GM19023 (cell line): ENCODE results near the gene ARPP21.
A peak's percentile ranks its signal among the peaks of the same experiment; 100 is the strongest.

Experiments used
- ATAC-seq: cut with Tn5 transposase; IDR thresholded peaks from one replicate; pipeline ENCODE4 v1.9.1; 2021; ENCODE audit warnings: mild to moderate bottlenecking, moderate library complexity; ENCODE audit not compliant: unreplicated experiment

Gene ARPP21

DNA sequence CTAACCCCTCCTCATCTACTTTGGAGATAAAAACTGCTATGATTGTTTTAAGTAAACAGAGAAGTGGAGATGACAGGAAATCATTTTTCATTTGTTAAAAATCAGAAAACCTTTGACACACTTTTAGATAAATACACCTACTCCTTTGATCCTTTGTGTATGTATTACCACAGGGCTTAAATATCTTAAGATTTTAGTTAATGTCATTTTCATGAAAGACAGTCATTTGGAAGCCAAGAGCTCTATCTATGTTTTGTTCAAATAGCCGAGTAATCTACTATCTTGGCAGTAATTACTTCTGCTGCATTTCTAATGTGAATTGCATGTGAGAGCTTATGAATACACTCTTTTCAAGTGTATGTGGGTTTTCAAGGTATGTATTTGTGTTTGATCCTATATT, 2.0 kb downstream of the ARPP21 start:
- no peak for ATAC-seq

- ATAC-seq, result no peak
These were observed 2.7 kb downstream of the ARPP21 start for GRCh38 chr3:35641920-35642527.

DNA sequence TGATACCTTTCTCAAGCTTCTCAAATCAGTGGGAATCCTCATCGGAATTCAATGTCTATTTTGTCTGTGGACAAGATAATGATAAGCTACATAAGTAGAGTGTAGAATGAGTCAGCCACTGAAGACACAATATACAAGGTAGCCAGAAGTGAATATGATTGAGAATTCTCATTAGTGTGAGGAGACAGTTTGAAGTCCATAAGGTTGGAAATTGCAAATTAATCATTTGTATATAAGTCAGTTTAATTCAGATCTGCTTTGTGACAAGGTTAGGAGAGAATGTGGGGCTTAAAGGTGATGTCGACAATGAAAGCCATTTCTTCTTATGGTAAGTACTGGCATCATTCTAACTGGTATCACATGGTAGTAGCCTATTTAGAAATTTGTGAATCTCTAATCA, 4.2 kb downstream of the ARPP21 start:
- ATAC-seq, result no peak

- no peak for ATAC-seq
These were observed 5.1 kb downstream of the ARPP21 start for GRCh38 chr3:35644451-35644850.

- ATAC-seq, result no peak
These were observed 5.9 kb downstream of the ARPP21 start for GRCh38 chr3:35645189-35645588.

GRCh38 chr3:35646081-35646480, 6.8 kb downstream of the ARPP21 start:
- no peak for ATAC-seq

- no peak for ATAC-seq
These were observed 8.1 kb downstream of the ARPP21 start for GRCh38 chr3:35647461-35647860.

DNA sequence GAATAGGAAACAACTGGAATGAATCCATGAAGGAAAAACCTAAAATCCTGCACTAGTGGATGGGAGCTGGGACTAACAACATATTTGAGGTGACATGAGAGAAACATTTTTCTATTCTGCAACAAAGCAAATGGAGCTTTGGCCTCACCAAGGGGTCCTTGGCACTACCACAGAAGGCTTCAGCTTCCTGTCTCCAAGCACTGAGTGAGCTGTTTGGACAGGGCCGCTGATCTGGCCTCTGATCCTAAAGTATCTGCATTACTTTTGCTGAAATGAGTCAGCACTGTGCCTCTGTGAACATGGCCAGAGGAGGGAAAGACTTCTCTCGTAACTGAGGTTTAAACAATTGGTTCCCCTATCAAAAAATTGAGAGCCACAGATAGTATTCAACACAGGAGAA, 9.0 kb downstream of the ARPP21 start:
- no peak for ATAC-seq

GRCh38 chr3:35649405-35649804, 10.1 kb downstream of the ARPP21 start:
- no peak for ATAC-seq

DNA sequence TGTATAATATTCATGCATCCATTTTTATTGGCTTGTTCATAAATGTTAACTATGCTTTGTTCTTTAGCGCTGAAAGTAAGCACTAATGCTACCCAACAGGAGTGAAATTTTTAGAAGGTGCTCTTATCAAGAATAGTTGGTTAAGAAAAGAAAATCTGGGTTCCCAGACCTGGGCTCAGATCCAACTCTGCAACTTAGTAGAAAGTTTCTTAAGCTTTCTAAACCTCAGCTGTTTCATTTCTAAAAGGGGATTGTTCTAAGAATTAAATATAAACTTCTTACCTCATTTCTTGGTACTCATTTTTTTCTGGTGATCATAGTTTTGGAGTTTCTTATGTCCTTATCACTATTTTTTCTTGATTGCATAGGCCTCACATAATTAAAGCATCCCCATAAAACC, 12.1 kb downstream of the ARPP21 start:
- ATAC-seq, result no peak

GRCh38 chr3:35651851-35652250, 12.5 kb downstream of the ARPP21 start:
- ATAC-seq, result no peak

DNA sequence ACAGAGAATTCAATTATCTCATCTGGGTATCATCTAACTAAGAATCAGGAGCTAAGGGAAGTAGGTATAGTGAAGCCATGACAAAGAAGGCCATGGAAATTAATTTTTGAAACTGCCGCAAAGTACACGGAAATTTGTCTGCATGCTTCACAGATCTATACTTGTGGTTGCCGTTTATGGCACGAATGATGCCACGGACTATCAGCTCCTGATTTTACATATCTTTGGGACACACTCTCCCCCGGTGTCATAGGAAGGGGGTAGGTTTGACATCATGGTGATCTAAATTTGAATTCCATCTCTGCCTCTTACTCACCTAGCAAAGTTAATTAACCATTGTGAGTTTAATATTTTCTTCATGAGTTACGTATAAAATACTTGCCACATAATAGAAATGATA, 14.0 kb downstream of the ARPP21 start:
- no peak for ATAC-seq

- no peak for ATAC-seq
These were observed 15.2 kb downstream of the ARPP21 start for GRCh38 chr3:35654476-35654875.

GRCh38 chr3:35658686-35659085, 19.4 kb downstream of the ARPP21 start:
- ATAC-seq, result no peak

DNA sequence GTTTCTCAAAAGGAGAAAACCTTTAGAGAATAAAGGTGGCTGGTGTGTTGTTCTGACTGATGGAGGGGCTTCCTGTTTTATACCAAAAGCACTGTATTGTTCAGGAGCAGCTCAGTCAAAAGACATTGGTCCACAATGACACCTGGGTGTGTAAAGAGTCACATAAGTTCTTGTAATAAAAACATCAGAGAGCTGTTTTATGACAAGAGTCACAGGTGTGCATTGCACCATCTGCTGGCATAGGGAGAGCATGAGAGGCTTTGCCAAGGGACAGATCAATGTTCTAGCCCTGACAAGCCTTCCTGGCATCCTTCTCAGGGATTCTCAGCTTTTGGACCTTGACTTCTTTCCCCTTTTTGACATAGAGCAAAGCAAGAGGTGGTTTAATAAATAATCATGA, 20.4 kb downstream of the ARPP21 start:
- no peak for ATAC-seq

DNA sequence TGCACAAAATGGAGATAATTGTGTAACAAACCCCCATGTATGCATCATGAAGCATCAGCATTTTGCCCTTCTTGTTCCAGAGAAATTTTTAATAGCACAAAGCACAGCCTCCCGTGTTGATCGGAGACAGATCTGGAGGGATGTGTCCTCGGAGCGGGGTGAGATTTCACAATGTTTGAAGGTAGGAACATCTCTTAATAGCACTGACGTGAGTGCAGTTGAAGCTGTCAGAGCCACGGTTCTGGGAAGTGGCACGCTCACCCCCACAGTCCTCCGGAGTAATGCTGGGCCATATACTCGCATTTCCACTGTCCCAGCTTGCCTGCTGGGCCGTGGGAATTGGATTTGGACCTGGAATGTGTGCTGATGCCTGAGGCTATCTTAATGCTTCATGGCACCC, 24.1 kb downstream of the ARPP21 start:
- no peak for ATAC-seq

DNA sequence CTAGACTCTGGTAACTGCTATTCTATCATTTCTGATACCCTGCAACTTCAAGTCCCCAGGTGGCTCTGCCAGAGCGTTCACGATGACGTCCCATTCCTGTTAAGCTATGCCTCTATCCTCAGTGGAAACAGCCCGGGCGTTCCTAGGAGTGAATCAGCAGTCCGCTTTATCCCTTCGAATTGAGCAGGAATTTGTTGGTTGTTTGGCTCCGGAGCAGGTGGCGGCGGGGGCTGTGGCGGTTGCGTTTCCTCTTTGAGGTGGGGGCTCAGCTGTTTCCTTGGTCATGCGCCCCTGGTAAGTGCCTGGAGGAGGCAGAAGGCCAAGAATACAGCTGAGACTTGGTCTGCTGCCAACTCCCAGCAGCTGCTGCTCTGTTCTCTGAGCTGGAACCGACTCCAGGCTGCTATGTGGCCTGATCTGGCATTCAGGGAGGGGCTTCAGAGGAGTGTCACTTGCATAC, 25.2 kb downstream of the ARPP21 start:
- ATAC-seq, result peak; percentile 68

DNA sequence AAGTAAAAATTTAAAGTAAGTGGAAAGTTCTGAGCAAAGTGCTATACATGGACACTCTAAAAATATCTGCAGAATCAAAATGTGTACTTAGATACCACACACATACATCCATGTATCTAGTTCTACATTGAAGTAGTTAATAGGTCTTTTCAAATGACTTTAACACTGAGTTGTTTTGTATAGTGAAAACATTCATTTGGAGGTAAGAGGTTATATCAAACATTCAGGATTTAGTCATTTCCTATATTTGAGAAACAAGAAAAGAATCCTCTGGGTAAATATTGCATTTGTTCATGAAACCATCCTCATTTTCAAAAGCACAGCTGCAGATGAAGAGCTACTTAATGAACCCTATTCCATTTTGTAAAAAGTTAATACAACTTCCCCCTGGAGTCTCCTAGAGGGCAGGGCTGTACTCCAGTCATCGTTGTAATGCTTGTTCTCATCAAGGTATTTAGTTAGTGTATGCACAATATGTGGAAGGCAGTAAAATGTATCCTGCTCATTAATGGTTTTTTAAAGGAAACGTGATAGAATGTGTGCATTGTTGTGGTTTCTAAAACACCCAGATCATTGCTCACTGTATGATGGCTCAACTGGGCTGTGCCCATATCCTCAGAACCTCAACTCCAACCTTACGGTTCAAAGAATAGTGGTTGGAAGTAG, 26.2 kb downstream of the ARPP21 start:
- ATAC-seq, result no peak

DNA sequence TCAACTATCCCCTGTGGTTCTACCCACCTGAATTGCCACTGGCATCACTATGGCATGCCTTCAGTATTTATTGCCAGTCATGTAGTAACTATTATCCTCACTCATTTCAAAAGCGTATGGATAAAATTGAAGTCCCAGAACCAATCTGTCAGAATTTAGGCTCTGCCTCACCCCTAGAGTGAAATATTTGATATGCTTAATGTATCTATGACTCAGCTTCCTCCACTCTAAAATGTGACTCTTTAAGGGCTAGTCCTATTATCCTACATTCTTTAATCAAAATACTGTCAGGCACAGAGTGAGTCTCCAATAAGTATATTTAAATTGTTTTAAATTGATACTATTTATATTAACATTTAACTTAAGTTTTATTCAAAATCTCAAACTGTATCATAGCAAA, 27.6 kb downstream of the ARPP21 start:
- no peak for ATAC-seq

DNA sequence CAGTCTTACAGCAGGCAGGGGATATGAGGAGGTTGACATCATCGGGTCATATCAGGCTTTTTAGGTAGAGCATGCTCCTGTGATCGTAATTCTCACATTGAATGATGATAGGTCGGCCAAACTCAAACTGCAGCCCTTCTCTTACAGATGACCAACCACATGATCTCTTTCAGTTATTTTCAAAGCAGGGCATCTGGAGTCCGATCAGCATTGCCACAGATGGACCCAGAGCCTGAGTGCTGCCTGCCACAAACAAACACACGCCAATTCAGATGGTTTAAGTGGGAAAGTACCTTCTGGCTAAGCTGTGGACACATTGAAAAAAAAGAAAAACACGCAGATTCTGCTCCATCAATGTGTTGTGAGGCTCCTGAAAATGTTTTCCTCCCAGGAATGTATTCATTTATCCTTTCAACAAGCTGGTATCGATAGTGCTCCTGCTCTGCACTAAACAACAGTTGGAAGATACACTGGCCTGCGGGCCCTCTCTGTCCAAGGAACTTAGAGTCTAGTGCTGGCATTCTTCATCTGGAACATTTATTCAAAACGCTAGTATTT, 31.2 kb downstream of the ARPP21 start:
- no peak for ATAC-seq

GRCh38 chr3:35671483-35671882, 32.2 kb downstream of the ARPP21 start:
- ATAC-seq, result no peak

- no peak for ATAC-seq
These were observed 33.7 kb downstream of the ARPP21 start for GRCh38 chr3:35673017-35673416.
